ENCODE results near the gene CCDC57.

The CCDC57 gene

DNA sequence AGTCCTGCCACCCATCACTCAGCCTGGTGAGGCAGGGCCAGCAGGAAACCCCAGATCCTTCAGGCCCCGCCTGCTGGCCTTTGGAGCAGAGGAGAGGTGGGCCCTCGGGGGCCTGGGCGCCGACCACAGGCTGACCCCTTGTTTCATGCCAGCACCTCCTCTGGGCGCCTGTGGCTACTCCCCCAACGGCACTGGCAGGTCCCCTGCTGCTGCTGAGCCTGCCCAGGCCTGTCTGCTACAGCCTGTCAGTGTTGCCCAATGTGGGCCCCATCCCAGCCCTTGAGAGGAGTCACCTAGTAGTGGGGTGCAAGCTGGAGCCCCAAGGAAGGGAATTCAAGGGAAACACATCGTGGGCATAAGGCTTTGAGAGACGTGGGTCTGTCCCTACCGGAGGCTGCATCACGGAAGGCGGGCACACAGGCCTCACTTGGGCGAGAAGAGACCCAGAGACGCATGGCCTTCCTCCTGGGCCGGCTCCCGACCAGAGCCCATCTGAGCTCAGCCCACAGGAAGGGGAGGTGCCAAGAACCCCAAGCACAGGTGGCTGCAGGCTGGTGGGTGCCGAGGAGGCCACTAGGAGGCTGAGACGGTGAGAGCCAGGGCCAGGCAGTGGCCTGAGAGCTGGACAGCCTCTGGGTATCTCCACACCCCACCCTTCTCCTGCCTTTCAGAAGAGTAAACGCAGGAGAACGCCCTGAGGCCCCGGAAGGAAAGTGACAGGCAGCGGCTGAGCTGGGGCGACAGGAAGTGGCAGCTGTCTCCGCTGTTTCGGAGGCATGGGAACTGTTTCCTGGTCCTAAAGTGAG is 106.6 kb downstream of the CCDC57 start:
- DNase-seq (ENCODE audit: low spot score), result no peak

DNA sequence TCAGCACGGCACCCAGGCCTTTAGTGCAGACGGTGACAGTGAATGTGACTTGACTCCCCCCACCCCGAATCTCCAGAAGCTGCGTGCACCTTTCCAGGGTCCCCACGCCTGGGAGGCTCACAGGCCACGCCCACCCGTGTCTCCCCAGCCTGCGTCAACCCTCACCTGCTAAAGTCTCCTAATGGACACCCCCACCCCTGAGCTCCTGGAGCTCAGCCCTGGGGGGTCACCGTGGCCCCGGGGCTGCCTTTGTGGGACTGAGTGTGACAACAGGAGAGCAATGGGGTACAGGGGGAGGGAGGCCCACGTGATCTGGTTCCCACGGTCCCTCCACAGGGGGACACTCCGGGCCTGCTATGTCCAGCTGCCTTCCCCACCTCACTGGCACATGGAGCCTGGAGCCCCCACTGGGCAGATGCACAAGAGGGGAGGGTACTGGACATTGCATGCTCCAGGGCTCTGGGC is 107.2 kb downstream of the CCDC57 start:
- no peak for DNase-seq (ENCODE audit: low spot score)

- no peak for DNase-seq (ENCODE audit: low spot score)
Observed at GRCh38 chr17:82104797-82105416, 107.7 kb downstream of the CCDC57 start.

DNA sequence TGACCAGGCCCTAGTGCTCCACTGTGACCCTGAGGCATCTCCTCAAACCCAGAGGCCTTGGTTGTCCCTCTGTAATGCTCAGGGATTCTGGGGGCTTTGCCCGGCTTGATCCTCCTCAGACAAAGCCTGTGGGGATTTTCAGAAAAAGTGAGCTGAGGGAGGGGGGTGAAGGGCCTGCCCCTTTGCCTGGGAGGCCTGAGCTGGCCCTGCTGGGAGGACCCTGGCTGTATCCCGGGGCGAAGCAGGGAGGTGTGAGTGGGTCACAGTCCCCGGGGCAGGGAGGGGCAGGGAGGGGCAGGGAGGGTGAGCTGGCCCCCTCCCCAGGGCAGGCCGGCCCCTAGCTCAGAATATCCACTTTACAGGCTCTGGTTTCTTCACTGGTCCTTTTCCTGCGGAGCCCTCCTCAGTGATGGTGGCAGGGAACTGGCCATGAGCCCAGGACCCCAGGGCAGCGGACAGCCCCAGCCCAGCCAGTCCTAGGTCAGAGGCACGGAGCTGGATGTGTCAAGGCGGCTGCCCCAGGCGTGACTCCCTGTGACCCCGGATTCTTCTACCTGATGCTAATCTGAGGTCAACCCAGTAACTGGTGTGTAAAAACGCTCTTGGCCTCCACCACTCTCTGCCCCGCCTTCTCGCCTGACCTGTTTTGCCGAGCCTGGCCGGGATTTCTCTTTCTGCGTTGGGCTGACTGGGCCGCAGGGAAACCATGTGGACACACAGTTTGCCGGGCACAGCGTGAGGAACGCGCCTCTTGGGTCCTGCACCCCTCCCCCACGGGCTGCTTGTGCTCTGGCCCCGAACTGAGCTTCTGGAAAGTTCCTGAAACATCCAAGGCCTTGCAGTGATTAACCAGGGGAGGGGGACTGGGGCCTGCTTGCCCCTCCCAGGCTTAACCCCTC is 108.8 kb downstream of the CCDC57 start:
- DNase-seq (ENCODE audit: low spot score), result peak; percentile 42

- peak; percentile 33 for DNase-seq (ENCODE audit: low spot score)
Observed at GRCh38 chr17:82101767-82102679, 110.6 kb downstream of the CCDC57 start.

GRCh38 chr17:82101301-82101715 is 111.3 kb downstream of the CCDC57 start:
- DNase-seq (ENCODE audit: low spot score), result no peak

GRCh38 chr17:82100502-82101298 is 111.9 kb downstream of the CCDC57 start:
- no peak for DNase-seq (ENCODE audit: low spot score)

- DNase-seq (ENCODE audit: low spot score), result no peak
Observed at GRCh38 chr17:82098939-82099763, 113.5 kb downstream of the CCDC57 start.

- DNase-seq (ENCODE audit: low spot score), result peak; percentile 94
Observed at GRCh38 chr17:82098169-82098938, 114.3 kb downstream of the CCDC57 start, which contains the start of gene FASN. FASN (minus strand) TSS chr17:82098236; CDS start chr17:82096445, 1,791 bp downstream.

DNA sequence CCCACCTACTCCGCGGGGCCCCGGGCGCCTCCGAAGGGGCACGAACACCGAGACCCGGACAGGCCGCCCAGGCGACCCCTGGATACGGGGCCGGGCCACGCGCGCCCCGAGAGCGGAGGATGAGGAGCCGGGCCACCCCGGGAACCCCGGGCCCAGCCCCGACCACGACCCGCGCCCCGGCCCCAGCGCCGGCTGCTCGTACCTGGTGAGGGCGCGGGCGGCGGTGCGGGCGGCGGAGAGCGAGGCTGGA is 114.8 kb downstream of the CCDC57 start:
- no peak for DNase-seq (ENCODE audit: low spot score)

DNA sequence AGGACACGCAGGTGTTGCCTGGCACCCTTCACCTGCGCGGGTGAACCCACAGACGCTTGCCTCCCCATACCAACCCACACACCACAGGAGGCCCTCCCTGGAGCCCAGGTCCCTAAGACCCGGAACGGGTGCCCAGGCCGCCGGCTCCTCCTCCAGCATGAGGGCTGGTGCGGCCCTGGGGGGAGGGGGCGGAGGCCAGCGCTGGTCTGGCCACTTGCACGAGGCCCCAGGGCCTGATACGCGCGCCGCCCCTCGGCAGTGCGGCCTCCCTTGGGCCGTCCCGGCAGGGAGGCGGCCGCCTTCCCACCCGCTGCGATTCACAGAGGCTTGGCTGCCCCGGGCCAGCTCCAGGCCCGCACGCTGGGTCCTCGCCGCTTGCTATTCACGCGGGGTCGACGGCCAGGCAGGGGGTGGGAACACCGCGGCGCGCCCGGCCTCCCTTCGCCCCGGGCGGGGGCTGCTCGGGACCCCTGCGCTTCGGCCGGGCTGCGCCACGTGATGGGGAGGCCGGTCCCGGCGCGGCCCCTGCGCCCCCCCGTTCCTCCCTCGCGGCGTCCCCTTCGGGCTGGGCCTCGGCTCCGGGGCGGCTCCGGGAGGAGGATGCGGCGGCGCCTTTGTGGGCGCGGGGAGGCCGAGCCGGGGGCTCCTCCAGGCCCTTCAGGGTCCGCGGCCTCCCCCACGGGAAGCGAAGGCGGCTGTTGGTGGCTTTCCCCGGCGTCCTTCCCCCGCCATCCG is 115.3 kb downstream of the CCDC57 start:
- DNase-seq (ENCODE audit: low spot score), result peak; percentile 29

GRCh38 chr17:82096709-82097183 is 115.9 kb downstream of the CCDC57 start:
- no peak for DNase-seq (ENCODE audit: low spot score)

DNA sequence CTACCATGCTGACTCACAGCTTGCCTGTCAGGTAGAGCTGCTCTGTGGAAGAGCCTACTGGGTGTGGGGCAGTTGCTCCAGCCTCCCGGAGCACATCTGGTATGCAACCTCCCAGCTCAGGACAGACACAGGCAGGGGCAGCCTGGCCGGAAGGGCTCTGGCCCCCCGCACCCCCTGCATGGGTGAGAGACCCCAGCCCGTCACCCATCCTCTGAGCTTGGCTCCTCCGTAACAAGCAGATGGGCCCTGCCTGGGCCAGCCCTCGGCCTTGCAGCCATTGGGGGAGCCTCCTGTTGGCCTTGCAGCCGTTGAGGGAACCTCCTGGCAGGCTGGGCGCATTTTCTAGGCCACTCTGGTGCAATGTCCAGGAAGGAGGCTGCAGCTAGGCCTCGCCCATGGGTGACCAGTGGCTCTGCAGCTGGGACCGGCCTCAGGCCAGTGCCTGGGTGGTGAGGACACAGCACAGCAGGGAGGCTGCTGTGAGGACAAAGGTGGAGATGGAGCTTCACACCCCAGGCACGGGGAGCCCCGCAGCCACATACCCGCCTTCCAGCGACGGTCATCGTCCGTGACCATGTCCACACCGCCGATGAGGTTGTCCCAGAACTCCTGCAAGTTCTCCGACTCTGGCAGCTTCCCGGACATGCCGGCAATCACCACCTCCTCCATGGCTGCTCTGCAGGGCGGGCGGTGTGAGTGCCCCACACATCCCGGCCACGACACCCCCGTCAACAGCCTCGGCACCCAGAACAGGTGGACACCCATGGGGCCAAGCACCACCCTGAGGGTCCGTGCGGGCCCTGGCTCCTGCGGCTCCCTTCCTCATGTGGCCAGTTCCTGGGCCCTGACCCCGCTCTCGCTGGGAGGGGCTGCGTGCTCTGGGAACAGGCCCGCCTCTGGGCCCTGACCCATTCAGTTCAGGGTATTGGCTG is 116.6 kb downstream of the CCDC57 start:
- DNase-seq (ENCODE audit: low spot score), result no peak

DNA sequence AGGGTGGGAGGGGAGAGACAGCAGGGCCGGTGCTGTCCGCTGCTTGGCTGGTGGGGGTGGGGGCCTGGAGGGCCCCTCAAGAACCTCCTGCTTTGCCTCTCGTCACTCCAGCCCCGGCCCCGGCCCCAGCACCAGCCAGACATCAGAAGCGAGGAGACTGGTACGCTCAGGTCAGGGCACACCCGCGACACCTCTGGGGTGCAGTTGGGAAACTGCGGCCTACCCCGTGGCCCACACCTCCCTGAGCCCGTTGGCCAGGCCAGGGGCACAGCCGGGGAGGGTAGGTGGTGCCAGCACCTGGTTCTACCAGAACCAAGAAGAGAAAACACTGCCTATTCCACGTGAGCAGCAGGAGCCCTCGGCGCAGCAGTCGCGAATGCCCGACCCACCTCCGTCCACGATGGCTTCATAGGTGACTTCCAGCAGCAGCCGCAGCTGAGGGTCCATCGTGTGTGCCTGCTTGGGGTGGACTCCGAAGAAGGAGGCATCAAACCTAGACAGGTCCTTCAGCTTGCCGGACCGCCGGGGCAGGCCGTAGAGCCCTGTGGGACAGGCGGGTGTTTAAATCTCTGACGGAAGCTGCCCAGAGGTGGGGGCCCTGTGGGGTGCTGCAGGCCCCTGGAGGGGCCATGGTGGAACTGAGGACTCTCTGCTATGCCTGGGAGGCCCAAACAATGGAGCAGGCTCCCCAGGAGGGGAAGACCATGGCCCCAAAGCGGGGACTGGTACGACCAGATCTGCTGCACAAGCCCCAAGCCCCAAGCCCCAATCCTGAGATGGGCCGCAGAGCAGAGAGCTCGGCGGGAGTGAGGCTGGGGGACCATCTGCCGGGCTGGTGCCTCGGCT is 117.5 kb downstream of the CCDC57 start:
- no peak for DNase-seq (ENCODE audit: low spot score)

- no peak for DNase-seq (ENCODE audit: low spot score)
Observed at GRCh38 chr17:82092995-82093751, 119.5 kb downstream of the CCDC57 start.
